Smooth muscle cell of the brain vasculature (primary cell): Measurements from ENCODE around the gene EVC2.

Source experiments
- DNase-seq: peaks from one replicate; pipeline ENCODE4 v3.0.0-alpha.2; 2012; ENCODE audit warnings: low read depth, low spot score

Gene EVC2

GRCh38 chr4:5566991-5567390, 141.4 kb downstream of the EVC2 start:
- DNase-seq, result no peak

GRCh38 chr4:5566526-5566925, 141.8 kb downstream of the EVC2 start:
- DNase-seq, result no peak

GRCh38 chr4:5563856-5564255, 144.5 kb downstream of the EVC2 start:
- no peak for DNase-seq

GRCh38 chr4:5562476-5562875, 145.9 kb downstream of the EVC2 start:
- DNase-seq, result no peak

- DNase-seq, result no peak
These were observed 147.1 kb downstream of the EVC2 start for GRCh38 chr4:5561286-5561685.

DNA sequence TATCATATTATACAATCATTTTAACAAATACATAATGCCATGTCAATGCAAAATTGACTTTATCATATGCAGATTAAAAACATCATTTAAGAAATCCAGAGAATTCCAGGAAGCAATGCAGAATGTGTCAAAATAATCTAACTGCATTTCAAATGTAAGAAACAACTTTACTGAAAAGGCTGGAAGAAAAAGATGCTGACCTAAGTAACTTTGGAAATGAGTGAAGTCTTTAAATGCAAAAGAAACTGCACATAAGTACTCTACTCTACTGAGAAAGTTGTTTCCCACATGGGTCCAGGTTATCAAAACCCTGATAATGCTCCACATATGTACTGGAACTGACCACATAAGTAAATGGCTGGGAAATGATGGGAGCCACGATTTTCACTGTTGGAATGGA, 149.9 kb downstream of the EVC2 start:
- no peak for DNase-seq

DNA sequence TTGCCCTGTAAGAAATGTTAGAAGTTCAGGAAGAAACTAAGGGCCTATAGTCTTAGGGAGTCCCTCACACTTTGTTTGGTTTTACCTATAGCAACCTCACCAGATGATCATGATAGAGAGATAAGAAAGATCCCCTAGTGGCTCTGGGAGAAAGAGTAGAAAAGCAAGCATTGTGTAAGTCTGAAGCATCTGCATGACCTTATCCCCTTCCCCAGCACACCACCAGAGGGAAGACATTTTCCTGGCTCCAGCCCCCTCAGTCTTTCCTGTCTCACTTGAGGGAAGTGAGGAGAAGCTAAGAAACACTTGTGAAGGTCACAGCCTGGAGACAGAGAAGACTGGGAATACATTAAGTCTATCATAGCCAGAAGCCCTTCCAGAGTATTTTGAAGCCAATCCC, 154.0 kb downstream of the EVC2 start:
- DNase-seq, result no peak

DNA sequence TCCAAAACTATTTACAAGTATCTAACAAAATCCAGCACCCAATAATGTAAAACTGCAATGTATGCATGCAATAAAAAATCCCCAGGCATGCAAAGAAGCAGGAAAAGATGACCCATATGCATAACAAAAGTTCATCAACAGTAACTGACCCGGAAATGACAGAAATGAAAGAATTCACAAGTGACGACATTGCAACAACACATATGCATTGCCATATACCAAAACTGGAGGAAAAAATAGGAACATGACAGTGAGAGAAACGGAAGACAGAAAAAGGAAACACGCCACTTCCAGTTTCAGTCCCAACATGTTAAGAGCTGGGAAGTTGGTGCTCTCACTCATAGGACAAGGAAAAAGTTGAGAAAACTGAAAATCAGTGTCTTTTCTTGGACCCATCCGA, 154.6 kb downstream of the EVC2 start:
- no peak for DNase-seq

GRCh38 chr4:5552451-5552850, 155.9 kb downstream of the EVC2 start:
- no peak for DNase-seq

- no peak for DNase-seq
These were observed 160.6 kb downstream of the EVC2 start for GRCh38 chr4:5547651-5548249.

GRCh38 chr4:5545271-5545670, 163.1 kb downstream of the EVC2 start:
- DNase-seq, result no peak

DNA sequence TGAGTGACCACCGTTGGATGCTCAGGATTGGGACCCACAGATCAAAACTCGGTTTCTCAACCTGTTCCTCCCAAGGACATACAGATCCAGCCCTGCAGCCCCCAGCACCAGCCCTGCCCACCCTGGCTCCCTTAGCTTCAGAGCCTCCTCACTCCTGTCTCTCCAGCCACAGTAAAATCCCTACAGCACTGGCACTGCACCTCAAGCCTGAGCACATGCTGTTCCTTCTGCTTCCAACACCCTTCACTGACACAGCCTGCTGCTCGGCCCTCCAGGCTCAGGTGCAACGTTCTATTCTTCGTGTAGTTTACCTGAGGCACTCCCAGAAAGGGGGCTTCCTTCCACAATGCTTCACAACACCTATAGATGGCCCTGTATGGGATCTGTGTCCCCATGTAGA, 163.6 kb downstream of the EVC2 start:
- DNase-seq, result no peak

DNA sequence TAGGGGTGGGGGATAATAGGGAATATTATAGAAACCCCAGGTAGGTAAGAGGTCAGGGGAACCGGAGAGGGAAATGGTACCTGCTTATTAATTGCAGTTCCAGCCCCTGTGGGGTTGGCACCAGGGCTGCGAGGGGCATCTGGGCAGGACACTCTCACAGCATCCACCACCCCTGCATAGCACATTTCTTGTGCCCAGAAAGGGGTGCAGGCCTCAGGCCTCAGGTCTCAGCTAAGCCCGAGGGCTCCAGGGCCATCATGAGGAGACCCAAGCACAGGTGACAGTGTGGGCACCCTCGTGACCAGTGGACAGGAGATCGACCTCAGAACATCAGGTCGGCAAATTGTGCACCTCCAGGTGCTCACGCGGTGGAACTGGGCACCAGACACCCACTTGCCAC, 164.7 kb downstream of the EVC2 start:
- no peak for DNase-seq

- no peak for DNase-seq
These were observed 167.2 kb downstream of the EVC2 start for GRCh38 chr4:5541169-5541568.

DNA sequence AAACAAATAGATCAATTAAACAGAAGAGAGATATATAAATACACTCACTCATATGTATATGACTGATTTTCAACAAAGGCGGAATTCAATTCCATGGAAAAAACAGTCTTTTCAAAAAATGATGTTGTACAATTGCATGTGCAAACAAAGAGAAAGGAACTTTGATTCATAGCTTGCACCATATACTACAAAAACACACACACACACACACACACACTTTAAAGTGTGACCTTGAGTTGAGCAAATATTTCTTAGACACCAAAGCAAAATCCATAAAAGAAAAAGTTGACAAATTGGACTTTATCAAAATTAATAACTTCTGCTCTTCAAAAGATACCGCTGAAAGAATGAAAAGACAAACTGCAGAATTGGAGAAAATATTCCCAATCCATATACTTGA, 168.8 kb downstream of the EVC2 start:
- DNase-seq, result no peak

- no peak for DNase-seq
These were observed 176.3 kb downstream of the EVC2 start for GRCh38 chr4:5532100-5532499.

- DNase-seq, result no peak
These were observed 180.3 kb downstream of the EVC2 start for GRCh38 chr4:5528031-5528436.

DNA sequence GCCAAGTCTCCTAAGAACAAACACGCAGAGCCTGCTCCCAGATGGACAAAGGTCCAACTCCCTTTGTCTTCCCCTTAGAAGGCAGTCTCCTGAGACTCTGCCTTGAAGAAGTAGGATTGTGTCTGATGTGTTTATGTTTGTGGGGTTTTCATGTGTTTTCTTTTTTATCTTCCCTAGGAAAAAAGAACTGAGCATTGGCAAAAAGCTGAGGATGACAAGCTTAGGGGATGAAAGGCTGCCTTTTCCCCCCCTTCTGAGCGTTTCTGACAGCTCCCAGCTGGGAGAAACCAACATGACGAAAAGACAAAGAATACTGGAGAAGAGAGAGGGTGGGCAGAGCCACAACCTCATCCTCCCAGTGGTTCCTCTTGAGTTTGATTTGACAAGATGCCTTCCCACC, 181.1 kb downstream of the EVC2 start:
- no peak for DNase-seq

- DNase-seq, result no peak
These were observed 182.1 kb downstream of the EVC2 start for GRCh38 chr4:5526080-5526846.

DNA sequence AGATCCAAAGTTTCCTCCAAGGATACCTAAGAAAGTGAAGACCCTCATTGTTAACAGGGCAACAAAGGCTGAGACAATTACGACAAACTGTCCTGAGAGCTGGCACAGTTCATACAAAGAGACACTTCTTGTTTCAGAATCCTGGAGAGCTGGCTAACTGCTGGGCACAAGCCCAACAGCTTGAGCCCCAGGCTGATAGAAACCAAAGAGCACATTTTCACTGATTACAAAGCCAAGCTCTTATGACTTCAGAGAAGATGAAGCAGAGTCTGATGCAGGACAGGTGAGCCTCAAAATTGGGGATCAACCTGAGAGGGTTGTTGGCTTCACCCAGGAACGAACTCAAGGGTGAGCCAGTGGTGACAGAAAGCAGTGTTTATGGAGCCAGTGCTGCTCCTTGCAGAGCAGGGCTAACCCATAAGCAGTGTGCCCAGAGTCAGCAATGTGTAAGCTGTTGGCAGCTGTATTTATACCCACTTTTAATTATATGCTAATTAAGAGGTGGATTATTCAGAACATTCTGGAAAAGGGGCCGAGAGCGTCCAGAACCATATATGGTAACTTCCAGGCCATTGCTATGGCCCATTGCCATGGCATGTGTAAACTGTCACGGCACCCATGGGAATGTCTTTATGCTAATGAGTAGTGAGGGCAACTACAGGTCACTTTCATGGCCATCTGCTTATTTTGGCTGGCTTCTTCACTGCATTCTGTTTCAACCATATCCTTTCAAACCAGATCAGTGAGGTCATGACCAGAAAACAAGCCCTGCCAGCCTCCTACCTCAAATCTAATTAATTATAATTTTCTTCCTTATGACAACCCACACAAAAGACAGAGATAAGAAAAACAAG, 183.7 kb downstream of the EVC2 start:
- no peak for DNase-seq

DNA sequence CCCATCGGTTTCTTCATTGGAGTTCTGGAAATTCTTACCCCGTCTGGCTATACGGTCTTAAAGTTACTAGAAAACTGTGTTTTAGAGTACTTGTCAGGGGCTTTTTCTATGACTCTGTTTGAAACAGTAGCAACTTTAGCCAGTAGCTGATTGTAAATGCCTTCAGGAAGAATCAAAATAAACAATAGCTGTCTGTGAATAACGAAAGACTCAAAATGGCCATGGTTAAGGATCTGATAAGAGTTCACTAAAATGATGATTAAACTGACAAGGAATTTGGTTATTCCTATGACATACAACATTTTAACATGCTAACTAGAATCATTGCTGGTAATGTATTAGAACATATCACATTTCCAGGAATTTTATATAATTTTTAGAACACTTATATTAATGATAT, 191.0 kb downstream of the EVC2 start:
- DNase-seq, result no peak

- no peak for DNase-seq
These were observed 192.7 kb downstream of the EVC2 start for GRCh38 chr4:5515646-5516045.
